CD14-positive monocyte (primary cell): ENCODE measurements around the gene APOBEC4. TPM values are rescaled to one million over a fixed set of nuclear protein-coding genes. Genes with fewer than 3 reads are reported as not detected.

Source experiments
- DNase-seq, 3 donors: peaks; one replicate each; pipeline ENCODE4 v3.0.0-alpha.2; 2011 to 2022
- H2AFZ ChIP-seq: 2 replicates; pipeline ENCODE4 v1.6.0; 2012; ENCODE audit warnings: mild to moderate bottlenecking, low read depth, low read length, inconsistent platforms; ENCODE audit not compliant: insufficient read depth, poor library complexity, severe bottlenecking
- H3K27ac ChIP-seq, 2 donors: 1 replicate in 1 of 2; 2 replicates in 1 of 2; pipeline ENCODE4 v1.5.1; 2012 to 2013; ENCODE audit warnings: low read length in 2 of 2, control low read depth in 1 of 2, inconsistent platforms in 1 of 2, low read depth in 1 of 2, mild to moderate bottlenecking in 1 of 2
- H3K27me3 ChIP-seq, 2 donors: one replicate each; pipeline versions ENCODE4 v1.6.0 to v1.6.1; 2011 to 2013; ENCODE audit warnings: low read length in 2 of 2; ENCODE audit not compliant: control insufficient read depth in 2 of 2, insufficient read depth in 2 of 2
- H3K36me3 ChIP-seq, 2 donors: replicated peaks in 1 of 2; 1 replicate in 1 of 2; 2 replicates in 1 of 2; pipeline versions ENCODE4 v1.5.1 to v1.6.1; 2012 to 2013; ENCODE audit warnings: low read length in 2 of 2, control low read depth in 1 of 2, inconsistent platforms in 1 of 2, mild to moderate bottlenecking in 1 of 2; ENCODE audit not compliant: insufficient read depth in 2 of 2, control insufficient read depth in 1 of 2
- H3K4me1 ChIP-seq, 2 donors: 1 replicate in 1 of 2; 2 replicates in 1 of 2; pipeline versions ENCODE4 v1.5.1 to v1.6.1; 2012 to 2013; ENCODE audit warnings: low read length in 2 of 2, control low read depth in 1 of 2, inconsistent platforms in 1 of 2, mild to moderate bottlenecking in 1 of 2, moderate library complexity in 1 of 2; ENCODE audit not compliant: insufficient read depth in 2 of 2, control insufficient read depth in 1 of 2
- H3K4me2 ChIP-seq: replicated peaks from 2 replicates; pipeline ENCODE3; 2012; ENCODE audit warnings: low read length, moderate library complexity, mild to moderate bottlenecking; ENCODE audit not compliant: poor library complexity, severe bottlenecking; ENCODE audit errors: extremely low read depth
- H3K4me3 ChIP-seq, 3 experiments: fragments of 200-600 bp in 1 of 3; sonication (generic) in 1 of 3; replicated peaks in 1 of 3; 1 replicate in 2 of 3; 2 replicates in 1 of 3; pipeline ENCODE4 v1.5.1; 2011 to 2013; ENCODE audit warnings: low read length in 3 of 3, mild to moderate bottlenecking in 3 of 3, control low read depth in 2 of 3, low read depth in 2 of 3, inconsistent platforms in 1 of 3, moderate library complexity in 1 of 3
- H3K79me2 ChIP-seq: 2 replicates; pipeline ENCODE4 v1.6.0; 2012; ENCODE audit warnings: mild to moderate bottlenecking, control low read depth, inconsistent platforms, low read length, moderate library complexity; ENCODE audit not compliant: insufficient read depth
- H3K9ac ChIP-seq: 2 replicates; pipeline ENCODE4 v1.6.0; 2017; ENCODE audit warnings: low read length, mild to moderate bottlenecking; ENCODE audit not compliant: insufficient read depth, poor library complexity, severe bottlenecking
- H3K9me3 ChIP-seq, 2 donors: replicated peaks in 1 of 2; 1 replicate in 1 of 2; 2 replicates in 1 of 2; pipeline versions ENCODE4 v1.5.1 to v1.6.1; 2012 to 2013; ENCODE audit warnings: low read length in 2 of 2, control low read depth in 1 of 2; ENCODE audit not compliant: control insufficient read depth in 1 of 2, insufficient read depth in 1 of 2
- H4K20me1 ChIP-seq: 2 replicates; pipeline ENCODE4 v1.6.0; 2012; ENCODE audit warnings: mild to moderate bottlenecking, low read length, control low read depth, moderate library complexity; ENCODE audit not compliant: insufficient read depth
- H3K27ac Mint-ChIP-seq, 7 donors: one replicate each; pipeline ENCODE4 v1.8.0; 2020; ENCODE audit warnings: mild to moderate bottlenecking in 7 of 7, mixed read lengths in 7 of 7, moderate library complexity in 6 of 7, inconsistent platforms in 2 of 7
- H3K27me3 Mint-ChIP-seq, 3 donors: one replicate each; pipeline ENCODE4 v1.8.0; 2021 to 2022; ENCODE audit warnings: low read depth in 3 of 3, mild to moderate bottlenecking in 3 of 3, mixed read lengths in 3 of 3, moderate library complexity in 3 of 3, inconsistent platforms in 1 of 3
- H3K36me3 Mint-ChIP-seq, 2 donors: one replicate each; pipeline ENCODE4 v1.8.0; 2020; ENCODE audit warnings: mixed read lengths in 2 of 2, inconsistent platforms in 1 of 2, mild to moderate bottlenecking in 1 of 2
- H3K4me1 Mint-ChIP-seq: one replicate; pipeline ENCODE4 v1.8.0; 2020; ENCODE audit warnings: mild to moderate bottlenecking, mixed read lengths
- H3K4me3 Mint-ChIP-seq, 2 donors: one replicate each; pipeline ENCODE4 v1.8.0; 2020; ENCODE audit warnings: mild to moderate bottlenecking in 2 of 2, mixed read lengths in 2 of 2, moderate library complexity in 1 of 2
- H3K9me3 Mint-ChIP-seq, 7 donors: one replicate each; pipeline ENCODE4 v1.8.0; 2020 to 2022; ENCODE audit warnings: mixed read lengths in 7 of 7, mild to moderate bottlenecking in 6 of 7, moderate library complexity in 6 of 7, inconsistent platforms in 2 of 7
- CTCF ChIP-seq: fragments of 200-600 bp; IDR thresholded peaks from one replicate; pipeline ENCODE4 v1.8.0; 2022; ENCODE audit warnings: antibody characterized with exemption, mild to moderate bottlenecking
- WGBS: methylation state at CpG from one replicate; pipeline ENCODE4 v1.1.5; 2013; ENCODE audit warnings: missing lambda C conversion rate; ENCODE audit not compliant: insufficient coverage; 5-methylcytosine and 5-hydroxymethylcytosine counted together
- intact Hi-C, 2 donors: fragments of 100-400 bp; cut with micrococcal nuclease; formaldehyde crosslinking; loops; one replicate each; pipeline versions ENCODE4 v1.15.0 to v1.15.1; 2023
- polyA plus RNA-seq, 3 donors: library from polyadenylated mRNA; depleted of rRNA in 1 of 3; unstranded in 2 of 3; stranded (reverse) in 1 of 3; fragments of 300-500 nt in 2 of 3; fragments of >200 nt in 1 of 3; fragmentation: Illumina TruSeq in 2 of 3; gene quantifications; 1 replicate in 2 of 3; 2 replicates in 1 of 3; pipeline ENCODE4 v1.2.3, GENCODE V29; 2012 to 2021

The APOBEC4 gene
- polyA plus RNA-seq, 3 donors: not detected

DNA sequence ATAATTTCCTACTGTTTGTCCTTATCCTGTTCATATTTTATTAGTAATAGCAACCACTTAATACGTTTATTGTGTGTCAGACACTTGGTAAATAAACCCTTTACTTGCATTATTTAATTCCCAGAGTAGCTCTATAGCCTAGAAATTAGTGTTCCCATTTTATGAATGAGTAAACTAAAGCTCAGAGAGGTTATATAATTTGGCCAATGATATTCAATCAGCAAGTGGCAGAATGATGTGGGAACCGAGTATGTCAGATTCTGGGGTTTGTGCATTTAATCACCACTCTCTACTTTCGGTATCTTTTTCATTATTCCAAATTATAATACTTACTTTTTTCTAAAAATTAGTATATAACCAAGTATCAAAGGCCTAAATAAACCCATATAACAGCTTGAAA lies 10.9 kb downstream of the APOBEC4 start:
- TF ChIP-seq CTCF: no peak
- H2AFZ ChIP-seq: no peak overlapping the region
- Mint-ChIP-seq H3K36me3 (no peaks in the 10 kb centered on the region), H3K27me3 (peaks cover 0 to 2% (median 1%) of the 10 kb centered on the region in 3 donors), H3K4me3 (no peak overlapping the region), H3K4me1 (peaks cover 10% of the 10 kb centered on the region), H3K9me3 (no peaks in the 10 kb centered on the region), H3K27ac (no peak overlapping the region)
- no peaks in the 10 kb centered on the region for H4K20me1 ChIP-seq
- no peak overlapping the region for H3K4me3 ChIP-seq
- no peaks in the 10 kb centered on the region for H3K9me3 ChIP-seq
- H3K4me1 ChIP-seq: peaks cover 8 to 9% of the 10 kb centered on the region in 2 donors
- H3K27me3 ChIP-seq: no peaks in the 10 kb centered on the region
- no peak for DNase-seq
- intact Hi-C loops: no loop called here
- no peak overlapping the region for H3K27ac ChIP-seq
- no peak overlapping the region for H3K9ac ChIP-seq
- no peaks in the 10 kb centered on the region for H3K36me3 ChIP-seq
- WGBS: no CpG with 5 or more reads among the region's 3 CpGs
- no peaks in the 10 kb centered on the region for H3K79me2 ChIP-seq
- H3K4me2 ChIP-seq: no peak overlapping the region

DNA sequence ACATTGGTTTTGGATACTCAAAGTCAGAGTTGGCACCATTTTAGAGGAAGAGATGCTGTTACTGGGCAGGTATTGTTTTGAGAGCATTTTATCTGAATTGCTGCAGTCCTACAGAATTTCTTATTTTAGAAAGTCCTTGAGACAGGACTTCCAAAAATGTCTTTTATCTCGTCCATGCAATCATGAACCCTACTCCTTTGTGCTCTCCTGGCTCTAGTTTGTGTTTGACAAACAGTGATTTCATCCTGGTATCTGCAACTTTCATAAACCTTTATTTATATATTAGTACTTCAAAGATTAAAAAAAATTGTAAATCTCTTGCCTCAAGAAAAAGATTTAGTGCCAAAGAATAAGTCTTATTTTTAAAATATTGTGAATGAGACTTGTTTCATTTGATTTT lies 12.9 kb downstream of the APOBEC4 start:
- Histone ChIP-seq H3K4me2 (no peak overlapping the region), H3K27ac (no peak overlapping the region), H2AFZ (no peak overlapping the region), H3K4me3 (no peak overlapping the region), H3K36me3 (no peaks in the 10 kb centered on the region), H4K20me1 (no peaks in the 10 kb centered on the region), H3K79me2 (peaks cover 5% of the 10 kb centered on the region), H3K27me3 (no peaks in the 10 kb centered on the region), H3K9me3 (no peaks in the 10 kb centered on the region), H3K4me1 (peaks cover 6 to 9% of the 10 kb centered on the region in 2 donors), H3K9ac (no peak overlapping the region)
- no peaks in the 10 kb centered on the region for H3K9me3 Mint-ChIP-seq
- H3K4me3 Mint-ChIP-seq: no peak overlapping the region
- no peak overlapping the region for H3K27ac Mint-ChIP-seq
- no peaks in the 10 kb centered on the region for H3K36me3 Mint-ChIP-seq
- TF ChIP-seq CTCF: no peak
- H3K4me1 Mint-ChIP-seq: peaks cover 11% of the 10 kb centered on the region
- WGBS: no CpG with 5 or more reads among the region's 1 CpG
- intact Hi-C loops: no loop called here
- H3K27me3 Mint-ChIP-seq: peaks cover 3 to 9% (median 5%) of the 10 kb centered on the region in 3 donors
- no peak for DNase-seq
